DOHH2 (cell line): ENCODE results near the gene ACSBG1.
"Not testable (repeated sequence)": the region's sequence is repeated elsewhere in the genome, so short reads cannot be mapped to it uniquely, and the experiment has no call there.

Experiments used
- H3F3A ChIP-seq: fragments of 200-600 bp; sonication (generic), shearing (Covaris generic); 2 replicates; pipeline ENCODE4 v1.6.0; 2016; ENCODE audit warnings: antibody characterized with exemption, mild to moderate bottlenecking; ENCODE audit not compliant: control insufficient read depth, insufficient read depth
- H3K27ac ChIP-seq: fragments of 200-600 bp; sonication (generic); 2 replicates; pipeline ENCODE4 v1.5.1; 2014; ENCODE audit warnings: low read depth, mild to moderate bottlenecking, low read length, moderate library complexity
- H3K27me3 ChIP-seq: fragments of 200-600 bp; sonication (generic); 2 replicates; pipeline ENCODE4 v1.6.1; 2014; ENCODE audit warnings: mild to moderate bottlenecking, low read length, mixed read lengths; ENCODE audit not compliant: control insufficient read depth
- H3K36me3 ChIP-seq: fragments of 200-600 bp; sonication (generic); 2 replicates; pipeline ENCODE4 v1.6.1; 2014; ENCODE audit warnings: mild to moderate bottlenecking, low read length, moderate library complexity, mixed read lengths; ENCODE audit not compliant: control insufficient read depth
- H3K4me1 ChIP-seq: fragments of 200-600 bp; sonication (generic); 2 replicates; pipeline ENCODE4 v1.6.1; 2014; ENCODE audit warnings: mild to moderate bottlenecking, low read length, mixed read lengths; ENCODE audit not compliant: control insufficient read depth
- H3K4me2 ChIP-seq: fragments of 200-600 bp; sonication (generic); 2 replicates; pipeline ENCODE4 v1.6.0; 2014; ENCODE audit warnings: mild to moderate bottlenecking, low read length, moderate library complexity
- H3K4me3 ChIP-seq: fragments of 200-600 bp; sonication (generic); 2 replicates; pipeline ENCODE4 v1.5.1; 2014; ENCODE audit warnings: mild to moderate bottlenecking, low read length, mixed read lengths
- H3K79me2 ChIP-seq: fragments of 200-600 bp; sonication (generic); 2 replicates; pipeline ENCODE4 v1.6.1; 2014; ENCODE audit warnings: mild to moderate bottlenecking, low read length, mixed read lengths; ENCODE audit not compliant: control insufficient read depth
- H3K9me2 ChIP-seq: fragments of 200-600 bp; sonication (generic); replicated peaks from 2 replicates; pipeline ENCODE4 v1.6.1; 2014; ENCODE audit warnings: mild to moderate bottlenecking, low read length, mixed read lengths; ENCODE audit not compliant: control insufficient read depth
- H3K9me3 ChIP-seq: fragments of 200-600 bp; sonication (generic); 2 replicates; pipeline ENCODE4 v1.6.1; 2014; ENCODE audit warnings: antibody characterized with exemption, low read length, mixed read lengths; ENCODE audit not compliant: control insufficient read depth, insufficient read depth
- H4K20me1 ChIP-seq: fragments of 200-600 bp; sonication (generic); 2 replicates; pipeline ENCODE4 v1.6.0; 2014; ENCODE audit warnings: low read depth, mild to moderate bottlenecking, antibody characterized with exemption, low read length, moderate library complexity; ENCODE audit not compliant: control insufficient read depth, insufficient read depth
- CTCF ChIP-seq: fragments of 200-600 bp; sonication (generic); IDR thresholded peaks from one replicate; pipeline ENCODE4 v1.5.1; 2014; ENCODE audit warnings: antibody characterized with exemption, mild to moderate bottlenecking, low read depth, low read length; ENCODE audit not compliant: poor library complexity, severe bottlenecking
- EZH2phosphoT487 ChIP-seq: fragments of 200-600 bp; sonication (generic); IDR thresholded peaks from 2 replicates; pipeline ENCODE4 v1.6.1; 2017; ENCODE audit warnings: borderline replicate concordance, mild to moderate bottlenecking, antibody characterized with exemption, low read length, moderate library complexity, mixed read lengths

The ACSBG1 gene

GRCh38 chr15:78245392-78245791, 11.0 kb upstream of the ACSBG1 start:
- not testable (repeated sequence) for H3K27me3 ChIP-seq, H3K4me3 ChIP-seq, H3K9me3 ChIP-seq, H3K4me2 ChIP-seq, H3K36me3 ChIP-seq, H3F3A ChIP-seq, H3K27ac ChIP-seq, H3K79me2 ChIP-seq, H4K20me1 ChIP-seq, H3K9me2 ChIP-seq, H3K4me1 ChIP-seq

- H3K79me2 ChIP-seq, result no peaks in the 10 kb centered on the region
- peaks cover 5% of the 10 kb centered on the region for H3K27me3 ChIP-seq
- H3K9me2 ChIP-seq, result no peaks in the 10 kb centered on the region
- no peaks in the 10 kb centered on the region for H3F3A ChIP-seq
- no peak overlapping the region for H3K4me2 ChIP-seq
- H3K27ac ChIP-seq, result no peak overlapping the region
- TF ChIP-seq EZH2phosphoT487 (no peak), CTCF (no peak)
- H3K9me3 ChIP-seq, result no peaks in the 10 kb centered on the region
- H3K4me1 ChIP-seq, result no peaks in the 10 kb centered on the region
- no peaks in the 10 kb centered on the region for H4K20me1 ChIP-seq
- no peak overlapping the region for H3K4me3 ChIP-seq
- no peaks in the 10 kb centered on the region for H3K36me3 ChIP-seq
Measured at GRCh38 chr15:78244893-78245292, 10.5 kb upstream of the ACSBG1 start.

GRCh38 chr15:78244101-78244500, 9.7 kb upstream of the ACSBG1 start:
- H3K4me3 ChIP-seq, result no peak overlapping the region
- peaks cover 5% of the 10 kb centered on the region for H3K27me3 ChIP-seq
- no peaks in the 10 kb centered on the region for H3K4me1 ChIP-seq
- no peaks in the 10 kb centered on the region for H3K36me3 ChIP-seq
- TF ChIP-seq CTCF (no peak), EZH2phosphoT487 (no peak)
- no peaks in the 10 kb centered on the region for H3K9me3 ChIP-seq
- no peaks in the 10 kb centered on the region for H4K20me1 ChIP-seq
- H3K4me2 ChIP-seq, result no peak overlapping the region
- no peaks in the 10 kb centered on the region for H3K79me2 ChIP-seq
- H3K27ac ChIP-seq, result no peak overlapping the region
- no peaks in the 10 kb centered on the region for H3F3A ChIP-seq
- no peaks in the 10 kb centered on the region for H3K9me2 ChIP-seq

- TF ChIP-seq CTCF (no peak), EZH2phosphoT487 (no peak)
- H3K9me2 ChIP-seq, result no peaks in the 10 kb centered on the region
- H3K27me3 ChIP-seq, result peaks cover 5% of the 10 kb centered on the region
- no peaks in the 10 kb centered on the region for H3K9me3 ChIP-seq
- H3F3A ChIP-seq, result no peaks in the 10 kb centered on the region
- H3K4me2 ChIP-seq, result no peak overlapping the region
- H3K27ac ChIP-seq, result no peak overlapping the region
- no peaks in the 10 kb centered on the region for H3K4me1 ChIP-seq
- no peaks in the 10 kb centered on the region for H4K20me1 ChIP-seq
- H3K4me3 ChIP-seq, result no peak overlapping the region
- no peaks in the 10 kb centered on the region for H3K79me2 ChIP-seq
- H3K36me3 ChIP-seq, result no peaks in the 10 kb centered on the region
Measured at GRCh38 chr15:78243491-78243941, 9.2 kb upstream of the ACSBG1 start.
